Renal pelvis (tissue), 4 donors: ENCODE data around the gene PRR12. TPM values are rescaled to one million over a fixed set of nuclear protein-coding genes. Genes with fewer than 3 reads are reported as not detected.
A peak's percentile ranks its signal among the peaks of the same experiment; 100 is the strongest.

ENCODE experiments used
- DNase-seq: peaks from one replicate; pipeline ENCODE4 v3.0.0-alpha.2; 2013
- polyA plus RNA-seq, 3 donors: library from polyadenylated mRNA; unstranded; fragments of 120-200 nt; gene quantifications; one replicate each; pipeline ENCODE4 v1.2.1, GENCODE V29; 2013; ENCODE audit not compliant: insufficient read length in 3 of 3

The PRR12 gene
- polyA plus RNA-seq, 3 donors = 24.2 to 34.2 (median 29.2) TPM

- no peak for DNase-seq
Observed at GRCh38 chr19:49559928-49560327, 31.1 kb upstream of the PRR12 start.

GRCh38 chr19:49560358-49560900, 30.6 kb upstream of the PRR12 start:
- DNase-seq = no peak

DNA sequence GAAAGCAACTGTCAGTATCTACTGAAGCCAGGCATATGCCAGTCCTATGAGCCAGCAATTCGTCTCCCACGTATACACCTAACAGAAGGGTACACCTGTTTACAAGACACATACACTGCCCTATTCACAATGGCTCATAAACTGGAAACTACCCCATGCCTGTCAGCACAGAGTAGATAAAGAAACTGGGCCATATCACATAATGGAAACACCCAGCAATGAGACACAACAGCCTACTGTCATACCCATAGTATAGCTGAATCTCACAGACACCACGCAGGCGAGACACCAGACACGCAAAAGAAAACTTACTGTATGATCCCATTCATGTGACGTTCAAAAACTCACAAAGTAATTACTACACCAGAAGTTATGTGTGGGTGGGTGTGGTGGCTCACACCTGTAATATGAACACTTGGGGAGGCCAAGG, 26.4 kb upstream of the PRR12 start:
- DNase-seq = no peak

DNA sequence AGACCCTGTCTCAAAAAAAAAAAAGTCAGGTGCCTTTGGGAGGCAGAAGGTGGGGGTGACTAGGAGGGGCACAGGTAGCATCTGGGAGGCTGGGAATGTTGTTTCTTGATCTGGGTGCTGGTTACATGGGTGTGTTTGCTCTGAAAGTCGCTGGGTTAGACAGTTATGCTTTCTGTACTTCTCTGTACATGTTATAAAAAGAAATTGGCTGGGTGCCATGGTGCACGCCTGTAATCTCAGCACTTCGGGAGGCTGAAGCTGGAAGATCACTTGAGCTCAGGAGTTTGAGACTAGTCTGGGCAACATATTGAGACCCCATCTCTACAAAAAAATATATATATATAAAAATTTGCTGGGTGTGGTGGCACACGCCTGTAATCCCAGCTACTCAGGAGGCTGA, 25.7 kb upstream of the PRR12 start:
- no peak for DNase-seq

DNA sequence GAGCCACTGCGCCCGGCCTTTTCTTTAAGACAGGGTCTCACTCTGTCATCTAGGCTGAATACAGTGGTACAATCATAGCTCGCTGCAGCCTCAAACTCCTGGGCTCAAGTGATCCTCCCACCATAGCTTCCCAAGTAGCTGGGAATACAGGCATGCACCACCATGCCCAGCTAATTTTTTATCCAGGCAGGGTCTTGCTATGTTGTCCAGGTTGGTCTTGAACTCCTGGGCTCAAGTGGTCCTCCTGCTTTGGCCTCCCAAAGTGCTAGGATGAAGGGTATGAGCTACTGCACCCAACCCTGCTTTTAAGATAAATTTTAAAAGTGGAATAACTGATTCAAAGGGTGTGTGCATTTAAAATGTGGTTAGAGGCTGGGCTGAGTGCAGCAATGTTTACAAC, 24.7 kb upstream of the PRR12 start:
- DNase-seq = no peak

GRCh38 chr19:49567861-49568441, 23.0 kb upstream of the PRR12 start:
- DNase-seq = no peak

DNA sequence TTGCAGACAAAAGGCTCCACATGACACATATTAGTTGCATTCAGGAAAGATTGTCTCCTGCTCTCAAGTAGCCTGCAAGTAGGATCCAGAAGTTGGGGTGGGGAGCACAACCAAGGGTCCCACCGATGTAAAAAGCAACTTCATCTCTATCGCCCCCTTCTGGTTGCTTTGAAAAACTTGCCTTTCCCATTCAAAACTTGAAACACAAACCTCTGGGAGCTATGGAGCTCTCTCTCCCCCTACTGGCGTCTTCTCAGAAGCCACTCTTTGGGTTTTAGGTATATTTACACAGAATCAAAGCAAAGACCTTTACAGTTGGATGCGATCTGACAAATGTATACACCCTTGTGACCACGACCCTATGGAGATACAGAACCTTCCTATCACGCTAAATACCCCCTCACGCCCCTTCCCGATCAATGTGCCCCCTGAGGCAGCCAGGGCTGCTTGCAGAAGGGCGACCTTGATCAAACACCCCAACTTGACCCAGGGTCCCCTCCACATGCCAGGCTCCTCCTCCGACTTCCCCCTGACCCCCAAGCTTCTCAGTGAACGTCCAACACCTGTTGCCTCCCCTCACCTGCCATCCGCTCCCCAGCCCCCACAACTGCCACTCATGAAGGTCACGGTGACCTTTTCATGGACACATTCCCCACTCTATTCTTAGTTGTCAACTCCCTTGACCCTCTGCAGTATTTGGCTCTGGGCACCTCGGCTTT, 20.7 kb upstream of the PRR12 start:
- peak; percentile 87 for DNase-seq

- peak; percentile 60 for DNase-seq
Observed at GRCh38 chr19:49570997-49571676, 19.8 kb upstream of the PRR12 start.

DNA sequence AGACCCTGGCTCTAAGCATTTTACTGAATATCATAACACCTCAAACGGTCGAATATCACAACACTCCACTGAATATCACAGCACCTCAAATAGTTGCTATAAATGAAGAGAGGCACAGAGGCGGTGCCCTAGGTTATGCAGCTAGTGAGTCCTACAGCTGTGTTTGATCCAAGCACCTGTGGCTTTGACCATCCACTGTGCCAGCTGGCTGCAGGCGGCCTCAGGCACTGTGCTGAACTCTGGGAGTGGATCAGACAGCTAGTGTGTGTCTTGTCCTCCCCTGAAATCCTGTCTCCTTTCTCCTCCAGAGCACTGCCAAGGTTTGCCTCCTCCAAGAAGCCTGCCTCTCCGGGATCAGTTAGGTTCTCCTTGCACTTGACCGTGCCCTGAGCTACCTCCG, 18.0 kb upstream of the PRR12 start:
- no peak for DNase-seq

GRCh38 chr19:49573425-49573824, 17.6 kb upstream of the PRR12 start:
- DNase-seq = no peak

- DNase-seq = no peak
Observed at GRCh38 chr19:49574206-49574755, 16.7 kb upstream of the PRR12 start.

GRCh38 chr19:49579193-49579592, 11.8 kb upstream of the PRR12 start:
- no peak for DNase-seq

GRCh38 chr19:49579947-49580263, 11.1 kb upstream of the PRR12 start:
- no peak for DNase-seq

- DNase-seq = peak; percentile 96
Observed at GRCh38 chr19:49580264-49581006, 10.5 kb upstream of the PRR12 start, which contains the start of gene NOSIP. NOSIP (minus strand) TSS chr19:49580556; CDS start chr19:49560691, 19,865 bp downstream.

- no peak for DNase-seq
Observed at GRCh38 chr19:49581007-49581508, 9.9 kb upstream of the PRR12 start, which contains the start of gene PRRG2. PRRG2 (plus strand) TSS chr19:49581316; CDS start chr19:49583220, 1,904 bp downstream.

GRCh38 chr19:49583239-49583638, 7.7 kb upstream of the PRR12 start:
- no peak for DNase-seq

- DNase-seq = no peak
Observed at GRCh38 chr19:49585023-49585422, 6.0 kb upstream of the PRR12 start.

GRCh38 chr19:49587227-49587626, 3.8 kb upstream of the PRR12 start:
- DNase-seq = no peak

- no peak for DNase-seq
Observed at GRCh38 chr19:49588365-49589122, 2.4 kb upstream of the PRR12 start.

GRCh38 chr19:49589502-49589905, 1.5 kb upstream of the PRR12 start:
- DNase-seq = no peak
